SU-DHL-6 (cell line): Measurements from ENCODE around the gene GRAMD1A.

Source experiments
- CTCF ChIP-seq: fragments of 200-600 bp; sonication (generic); IDR thresholded peaks from one replicate; pipeline ENCODE4 v1.5.1; 2017; ENCODE audit warnings: antibody characterized with exemption, mild to moderate bottlenecking, low read length, moderate library complexity; ENCODE audit not compliant: insufficient read depth, poor library complexity, severe bottlenecking
- EZH2phosphoT487 ChIP-seq: fragments of 200-600 bp; sonication (generic), shearing (Covaris generic); conservative IDR thresholded peaks from 2 replicates; pipeline ENCODE4 v1.6.1; 2018; ENCODE audit warnings: mild to moderate bottlenecking, antibody characterized with exemption, low read length, moderate library complexity, mixed read lengths

- TF ChIP-seq CTCF = no peak
- TF ChIP-seq EZH2phosphoT487 = no peak
Observed at GRCh38 chr19:35073941-35074340, 73.8 kb downstream of the GRAMD1A start.
